ENCODE results near the gene KLHL25. TPM values are rescaled to one million over a fixed set of nuclear protein-coding genes. Genes with fewer than 3 reads are reported as not detected.

Gene KLHL25
- total RNA-seq, 1 donor from 2014 or later: 5.7 TPM

DNA sequence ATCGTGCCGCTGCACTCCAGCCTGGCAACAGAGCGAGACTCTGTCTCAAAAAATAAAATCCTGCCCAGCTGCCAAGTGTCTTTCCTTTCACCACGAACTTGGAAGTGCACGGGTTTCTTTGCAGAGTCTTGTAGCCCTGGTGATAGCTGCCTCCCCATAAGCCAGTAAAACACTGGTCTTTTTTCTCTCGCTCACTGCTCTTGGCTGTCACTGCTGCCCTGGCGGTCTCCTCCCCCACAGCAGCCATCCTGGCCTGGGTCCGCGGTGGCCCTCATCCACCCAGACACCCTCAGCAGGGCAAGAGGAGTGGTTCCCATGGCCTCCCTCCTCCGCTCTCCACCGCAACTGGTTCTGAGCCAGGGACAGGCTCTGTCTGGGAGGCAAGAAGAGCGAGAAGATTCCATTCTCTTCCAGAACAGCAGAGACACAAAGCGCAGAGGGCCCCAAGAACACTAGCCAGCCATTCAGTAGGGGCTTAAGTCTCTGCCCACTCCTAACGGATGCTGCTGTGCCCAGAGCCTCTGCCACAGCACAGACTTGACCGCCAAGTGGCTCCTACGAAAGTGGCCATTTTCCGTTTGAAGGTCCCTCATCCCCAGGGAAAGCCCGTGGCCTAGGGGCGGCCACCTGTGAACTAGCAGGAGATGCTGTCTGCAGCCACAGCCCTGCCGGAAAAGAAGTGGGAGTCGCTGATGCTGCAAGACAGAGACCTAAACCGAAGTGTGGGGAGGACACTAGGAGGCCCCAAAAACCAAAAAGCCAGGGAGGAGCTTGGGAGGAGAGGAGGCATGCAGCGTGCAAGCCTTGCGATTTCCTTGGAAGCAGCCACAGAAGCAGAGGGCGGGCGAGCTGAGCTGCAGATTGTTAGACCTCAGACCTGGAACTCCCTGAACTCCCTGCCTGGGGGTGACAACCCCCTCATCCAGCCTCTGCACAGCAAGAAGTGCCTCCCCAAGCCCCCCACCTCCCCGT lies 44.1 kb downstream of the KLHL25 start:
- intact Hi-C loops (cut with micrococcal nuclease): no loop called here

DNA sequence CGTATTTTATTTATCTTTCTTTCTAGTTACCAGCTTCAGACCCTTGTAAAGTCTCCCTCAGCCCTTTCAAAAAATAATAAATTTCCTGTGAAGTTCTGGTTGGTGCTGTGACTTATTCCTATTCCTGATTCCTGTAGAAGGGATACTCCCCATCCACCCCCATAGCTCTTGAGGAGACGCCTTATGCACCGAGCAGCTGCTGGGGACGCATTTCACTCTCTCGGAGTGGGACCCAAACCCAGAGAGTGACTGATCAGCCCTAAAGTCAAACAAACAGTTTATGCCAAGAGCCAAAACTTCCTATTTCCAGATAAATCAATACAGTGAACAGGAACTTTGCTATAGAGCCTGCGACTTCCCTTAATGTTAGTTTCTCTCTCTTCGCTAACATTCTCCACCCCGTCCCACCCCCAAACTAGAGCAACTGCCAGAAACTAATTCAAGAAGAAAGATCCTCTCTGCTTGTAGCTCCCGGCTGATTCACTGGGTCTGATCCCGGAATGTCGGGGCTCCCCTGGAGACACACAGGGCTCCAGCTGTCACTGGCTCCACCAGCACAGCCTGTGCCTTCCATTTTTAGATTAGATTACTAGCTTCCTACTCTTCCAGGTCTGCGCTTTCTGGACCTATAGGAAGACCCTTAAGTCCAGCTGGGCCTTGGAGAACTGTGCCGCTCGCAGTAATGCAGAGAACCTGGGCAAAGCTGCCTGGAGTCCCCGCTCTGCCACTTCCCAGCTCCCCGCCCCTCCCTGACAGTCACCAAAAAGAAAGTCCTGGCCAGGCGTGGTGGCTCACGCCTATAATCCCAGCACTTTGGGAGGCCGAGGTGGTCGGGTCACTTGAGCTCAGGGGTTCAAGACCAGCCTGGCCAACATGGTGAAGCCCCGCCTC lies 45.2 kb downstream of the KLHL25 start:
- intact Hi-C loops (cut with micrococcal nuclease): no loop called here

DNA sequence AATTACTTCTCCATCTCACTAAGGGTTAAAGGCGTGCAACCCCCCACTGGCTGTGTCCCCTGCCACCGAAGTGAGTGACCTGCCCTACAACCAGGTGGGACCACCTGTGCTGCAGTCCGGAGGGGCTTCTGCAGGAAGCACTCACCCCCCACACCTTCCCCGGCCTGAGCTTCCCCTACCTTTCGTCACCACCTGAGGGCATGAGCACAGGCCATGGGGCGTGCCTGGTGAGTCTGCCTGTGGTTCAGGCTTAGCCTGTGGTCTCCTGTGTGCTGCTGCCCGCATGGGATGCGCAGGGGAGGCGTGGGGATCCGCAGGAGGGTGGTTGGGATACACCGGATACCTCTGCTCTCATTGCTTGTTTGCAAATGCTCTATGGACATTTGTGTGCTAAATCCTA lies 46.0 kb downstream of the KLHL25 start:
- intact Hi-C loops (cut with micrococcal nuclease): no loop called here

DNA sequence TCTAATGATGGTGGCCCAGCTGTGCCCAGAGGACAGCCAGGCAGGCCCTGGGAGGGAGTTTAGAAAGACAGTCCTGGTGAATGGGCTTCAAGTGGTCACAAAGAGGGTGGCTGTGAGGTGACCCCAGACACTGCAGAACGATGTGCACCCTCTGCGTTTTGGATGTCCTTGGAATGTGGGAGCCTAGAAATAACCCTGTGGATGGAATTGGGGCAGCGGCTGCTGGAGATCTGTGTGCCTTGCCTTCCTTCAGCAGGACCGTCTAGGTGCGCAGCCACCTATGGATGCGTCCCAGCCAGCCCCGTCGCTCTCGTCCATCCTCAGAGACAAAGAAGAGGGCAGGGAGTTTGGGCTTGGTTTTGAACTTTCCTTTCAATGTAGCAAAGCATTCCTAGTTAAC lies 46.5 kb downstream of the KLHL25 start:
- intact Hi-C loops (cut with micrococcal nuclease): no loop called here

DNA sequence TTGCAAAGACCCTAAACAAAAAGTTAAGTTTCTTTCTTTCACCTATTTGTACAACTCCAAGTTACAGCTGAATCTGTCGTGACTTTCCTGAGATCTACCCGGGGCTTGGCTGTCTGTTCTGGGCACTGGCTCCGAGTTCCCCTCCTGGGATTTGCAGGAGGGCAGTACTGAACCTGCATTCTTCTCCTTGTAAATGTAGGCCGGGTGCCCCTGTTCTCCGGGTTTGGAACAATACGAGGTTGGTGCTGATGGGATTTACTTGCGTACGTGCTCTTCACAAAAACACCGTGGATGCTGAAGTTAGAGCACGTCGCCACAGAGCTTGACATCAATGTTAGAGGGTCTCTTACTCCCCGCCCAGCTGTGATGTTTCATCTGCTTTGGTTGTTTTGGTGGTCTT lies 48.1 kb downstream of the KLHL25 start:
- intact Hi-C loops (cut with micrococcal nuclease): no loop called here

DNA sequence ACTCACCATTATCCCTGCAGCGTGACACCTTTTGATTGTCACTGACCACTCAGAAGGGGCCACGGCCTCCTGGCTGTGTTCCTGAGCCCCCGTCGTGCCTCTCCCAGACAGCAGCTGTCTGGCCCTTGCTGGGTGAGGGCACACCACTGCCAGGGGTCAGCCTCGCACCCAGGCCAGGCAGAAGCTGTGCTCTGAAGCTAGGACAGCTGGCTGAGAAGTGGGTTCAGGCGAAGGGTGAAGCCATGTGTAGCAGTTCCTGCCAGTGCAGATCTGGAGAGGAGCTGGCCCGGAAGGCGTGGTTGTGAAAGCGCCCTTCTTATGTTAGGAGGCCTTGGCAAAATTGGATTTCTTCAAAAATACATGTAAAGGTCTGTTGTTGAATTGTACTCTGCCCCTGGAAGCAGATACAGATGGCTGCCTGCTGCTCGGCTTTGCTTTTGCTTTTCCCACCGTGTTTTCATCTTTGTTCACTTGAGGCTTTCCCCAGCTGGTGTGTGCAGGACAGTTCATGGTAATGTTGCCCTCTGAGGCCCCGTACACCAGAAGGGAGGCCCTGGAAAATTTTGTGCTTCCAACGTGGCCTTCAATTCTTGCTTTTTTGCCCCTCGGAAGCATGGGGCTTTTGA lies 49.1 kb downstream of the KLHL25 start:
- intact Hi-C loops (cut with micrococcal nuclease): no loop called here

DNA sequence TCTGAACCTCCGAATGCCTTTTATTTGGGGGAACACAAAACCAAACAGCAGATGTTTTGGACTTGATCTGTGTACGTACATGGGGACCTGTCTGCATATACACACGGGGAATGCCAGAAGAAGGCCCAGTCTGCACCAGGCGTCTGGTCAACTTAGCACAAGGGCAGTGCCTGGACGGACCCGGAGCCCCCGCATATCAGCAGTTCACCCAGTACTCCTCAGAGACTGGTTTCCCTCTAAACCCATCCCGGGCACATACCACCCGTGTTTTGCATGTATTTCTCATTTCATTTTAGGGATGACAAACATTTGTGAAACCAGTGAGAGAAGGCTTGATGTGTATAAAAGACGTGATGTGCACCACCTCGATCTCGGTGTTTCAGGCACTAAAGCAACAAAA lies 49.7 kb downstream of the KLHL25 start:
- intact Hi-C loops (cut with micrococcal nuclease): no loop called here

DNA sequence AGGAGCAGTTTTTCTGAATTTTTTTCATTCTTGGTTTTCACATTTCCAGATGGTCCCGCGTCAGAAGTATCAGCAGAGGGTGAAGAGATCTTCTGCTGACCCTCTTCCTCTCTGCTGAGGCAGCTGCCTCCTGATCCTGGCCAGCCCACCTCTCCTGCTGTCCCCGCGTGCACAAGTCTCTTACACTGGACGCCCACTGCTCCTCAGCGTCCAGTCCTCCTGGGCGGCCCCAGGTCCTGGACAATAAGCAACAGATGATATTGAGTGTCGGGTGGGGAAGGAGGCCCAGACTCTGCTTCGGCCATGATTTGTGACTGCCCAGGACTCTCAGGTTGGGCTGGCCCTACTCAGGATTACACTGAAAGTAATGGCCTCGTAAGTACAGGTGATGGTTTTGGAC lies 50.1 kb downstream of the KLHL25 start:
- intact Hi-C loops (cut with micrococcal nuclease): no loop called here

DNA sequence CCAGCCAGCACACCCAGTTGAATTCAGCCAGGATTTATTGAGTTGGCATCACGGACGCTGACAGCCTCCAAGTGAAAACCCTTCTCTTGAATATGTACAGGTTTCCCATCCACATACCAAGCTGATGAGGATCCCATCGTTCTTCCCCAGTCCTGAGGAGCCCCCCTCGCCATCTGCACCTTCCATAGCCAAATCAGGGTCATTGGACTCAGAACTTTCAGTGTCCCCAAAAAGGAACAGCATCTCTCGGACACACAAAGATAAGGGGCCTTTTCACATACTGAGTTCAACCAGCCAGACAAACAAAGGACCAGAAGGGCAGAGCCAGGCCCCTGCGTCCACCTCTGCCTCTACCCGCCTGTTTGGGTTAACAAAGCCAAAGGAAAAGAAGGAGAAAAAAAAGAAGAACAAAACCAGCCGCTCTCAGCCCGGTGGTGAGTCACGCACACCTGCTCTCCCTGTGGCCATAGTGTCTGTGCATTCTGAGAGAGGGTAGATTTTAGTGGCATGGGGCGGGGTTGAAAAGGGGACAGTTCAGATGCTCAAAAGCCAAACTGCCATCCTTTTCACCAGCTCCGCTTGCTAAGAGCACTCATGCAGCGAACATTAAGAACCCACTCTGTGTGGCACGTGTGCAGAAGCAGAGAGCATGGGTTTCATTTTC lies 51.2 kb downstream of the KLHL25 start:
- intact Hi-C loops (cut with micrococcal nuclease): no loop called here

DNA sequence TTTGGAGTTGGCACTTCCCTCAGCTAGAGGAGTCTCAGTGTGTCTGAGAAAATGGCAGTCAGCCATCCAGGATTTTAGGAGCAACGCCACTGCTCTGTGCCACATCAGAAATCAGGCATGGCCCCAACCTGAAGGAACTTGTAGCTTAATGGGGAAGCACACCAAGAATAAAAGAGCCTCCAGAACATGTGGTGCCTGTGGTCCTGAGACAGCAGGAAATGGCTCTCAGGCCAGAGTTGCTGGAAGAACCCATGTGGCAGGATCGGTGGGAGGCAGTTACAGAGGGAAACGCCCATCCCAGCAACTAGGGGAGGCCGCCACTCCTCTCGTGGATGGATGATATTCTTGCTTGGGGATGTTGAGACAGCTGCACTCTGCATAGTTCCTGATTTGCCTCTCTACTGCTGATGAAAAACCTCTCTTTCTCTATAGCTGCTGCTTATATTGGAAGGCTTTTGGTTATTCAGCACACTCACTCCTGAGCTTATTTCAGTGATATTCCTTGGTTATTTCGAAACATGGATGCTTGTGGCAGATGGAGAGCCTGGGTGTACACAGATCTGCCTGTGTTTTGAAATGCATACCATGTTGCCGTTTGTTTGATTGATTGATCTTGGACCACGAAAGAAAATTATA lies 52.4 kb downstream of the KLHL25 start:
- intact Hi-C loops (cut with micrococcal nuclease): no loop called here

DNA sequence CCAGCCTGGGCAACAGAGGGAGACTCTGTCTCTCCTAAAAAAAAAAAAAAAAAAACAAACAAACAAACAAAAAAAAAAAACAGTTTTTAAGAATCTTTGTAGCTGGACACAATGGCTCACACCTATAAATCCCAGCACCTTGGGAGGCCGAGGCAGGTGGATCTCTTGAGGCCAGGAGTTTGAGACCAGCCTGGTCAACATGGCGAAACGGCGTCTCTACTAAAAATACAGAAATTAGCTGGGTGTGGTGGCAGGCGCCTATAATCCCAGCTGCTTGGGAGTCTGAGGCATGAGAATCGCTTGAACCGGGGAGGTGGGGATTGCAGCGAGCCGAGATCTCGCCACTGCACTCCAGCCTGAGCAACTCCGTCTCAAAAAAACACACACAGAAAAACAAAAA lies 53.1 kb downstream of the KLHL25 start:
- intact Hi-C loops (cut with micrococcal nuclease): no loop called here

DNA sequence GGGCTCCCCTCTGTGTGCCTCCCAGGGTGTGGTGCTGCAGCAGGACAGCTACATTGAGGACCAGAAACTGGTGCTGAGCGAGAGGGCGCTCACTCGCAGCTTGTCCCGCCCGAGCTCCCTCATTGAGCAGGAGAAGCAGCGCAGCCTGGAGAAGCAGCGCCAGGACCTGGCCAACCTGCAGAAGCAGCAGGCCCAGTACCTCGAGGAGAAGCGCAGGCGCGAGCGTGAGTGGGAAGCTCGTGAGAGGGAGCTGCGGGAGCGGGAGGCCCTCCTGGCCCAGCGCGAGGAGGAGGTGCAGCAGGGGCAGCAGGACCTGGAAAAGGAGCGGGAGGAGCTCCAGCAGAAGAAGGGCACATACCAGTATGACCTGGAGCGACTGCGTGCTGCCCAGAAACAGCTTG lies 53.7 kb downstream of the KLHL25 start:
- intact Hi-C loops (cut with micrococcal nuclease): no loop called here

DNA sequence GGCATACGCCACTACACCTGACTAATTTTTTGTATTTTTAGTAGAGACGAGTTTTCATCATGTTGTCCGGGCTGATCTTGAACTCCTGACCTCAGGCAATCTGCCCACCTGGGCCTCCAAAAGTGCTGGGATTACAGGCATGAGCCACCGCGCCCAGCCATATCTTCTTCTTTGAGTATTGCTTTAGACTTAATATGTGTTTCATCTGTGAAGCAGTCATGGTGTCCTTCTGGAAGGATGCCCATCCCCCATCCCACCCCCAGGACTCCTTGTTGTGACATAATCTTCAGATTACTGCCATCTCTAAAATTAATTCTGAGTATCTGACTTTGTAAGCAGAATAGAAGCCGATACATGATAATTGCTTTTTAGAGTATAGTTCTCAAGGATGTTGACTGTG lies 57.7 kb downstream of the KLHL25 start:
- intact Hi-C loops (cut with micrococcal nuclease): no loop called here

DNA sequence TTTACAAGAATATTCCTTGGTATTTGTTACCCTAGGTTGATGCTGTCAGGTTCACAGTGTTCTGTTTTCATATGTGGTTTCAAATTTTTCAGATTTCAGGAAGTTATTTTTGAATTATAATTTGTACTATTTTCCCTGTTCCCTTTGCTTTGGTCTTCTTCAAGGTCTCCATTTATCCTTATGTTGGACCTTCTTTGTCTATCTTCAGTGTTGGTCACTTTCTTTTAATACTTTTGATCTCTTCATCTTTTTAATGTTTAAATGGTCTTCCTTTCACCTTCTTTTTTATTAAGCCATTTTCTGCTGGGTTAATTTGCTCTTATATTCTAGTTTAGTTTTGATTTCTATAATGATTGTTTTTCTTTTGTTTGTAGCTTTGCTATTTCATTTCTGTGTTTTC lies 61.3 kb downstream of the KLHL25 start:
- intact Hi-C loops (cut with micrococcal nuclease): loop anchor here (5.0 kb wide), 1 partner anchor 59 kb away; the partner anchor contains the start of gene KLHL25

DNA sequence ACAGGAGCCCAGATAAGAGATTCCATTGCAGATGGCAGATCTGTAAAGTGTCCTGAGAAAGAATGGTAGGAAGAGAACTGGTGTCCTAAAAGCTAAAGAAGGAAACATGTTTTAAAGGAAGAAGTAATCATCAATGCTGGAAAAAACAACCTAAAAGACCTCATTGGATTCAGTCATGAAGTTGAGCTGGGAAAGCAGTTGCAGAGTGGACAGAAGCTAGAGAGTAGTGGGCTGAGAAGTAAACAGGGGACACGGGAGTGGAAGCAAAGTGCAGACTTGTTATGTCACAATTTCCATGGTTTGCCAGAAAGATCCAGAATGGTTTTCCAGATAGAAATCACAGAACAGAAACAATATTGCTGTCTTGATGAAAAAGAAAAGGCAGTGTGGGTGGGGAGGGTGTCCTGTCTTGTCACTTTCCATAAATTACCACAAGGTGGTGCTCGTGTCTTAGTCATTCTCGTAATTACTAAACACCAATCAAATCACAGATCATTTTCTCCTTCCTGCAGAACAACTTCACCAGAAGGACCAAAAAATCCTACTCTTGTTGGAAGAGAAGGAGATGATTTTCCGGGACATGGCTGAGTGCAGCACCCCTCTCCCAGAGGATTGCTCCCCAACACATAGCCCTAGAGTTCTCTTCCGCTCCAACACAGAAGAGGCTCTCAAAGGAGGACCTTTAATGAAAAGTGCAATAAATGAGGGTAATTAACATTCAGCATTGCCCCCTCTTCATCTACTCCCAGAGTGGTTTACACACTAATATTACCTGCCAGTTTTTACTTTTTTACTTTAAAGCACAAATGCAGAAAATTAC lies 64.5 kb downstream of the KLHL25 start:
- intact Hi-C loops (cut with micrococcal nuclease): loop anchor here (1.0 to 5.0 kb wide), 2 partner anchors 62 to 110 kb away; partner anchors contain the start of gene KLHL25

DNA sequence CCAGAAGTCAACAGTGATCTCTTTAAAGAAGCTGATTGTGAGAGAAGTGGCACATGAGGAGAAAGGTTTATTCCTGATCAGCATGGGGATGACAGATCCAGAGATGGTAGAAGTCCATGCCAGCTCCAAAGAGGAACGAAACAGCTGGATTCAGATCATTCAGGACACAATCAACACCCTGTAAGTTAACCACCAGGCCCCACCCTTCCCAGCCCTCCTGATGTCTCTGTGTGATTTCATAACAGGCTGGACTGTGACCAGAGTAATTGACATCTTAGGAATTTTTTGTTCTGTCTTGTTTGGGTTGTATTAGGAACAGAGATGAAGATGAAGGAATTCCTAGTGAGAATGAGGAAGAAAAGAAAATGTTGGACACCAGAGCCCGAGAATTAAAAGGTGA lies 67.7 kb downstream of the KLHL25 start:
- intact Hi-C loops (cut with micrococcal nuclease): no loop called here

DNA sequence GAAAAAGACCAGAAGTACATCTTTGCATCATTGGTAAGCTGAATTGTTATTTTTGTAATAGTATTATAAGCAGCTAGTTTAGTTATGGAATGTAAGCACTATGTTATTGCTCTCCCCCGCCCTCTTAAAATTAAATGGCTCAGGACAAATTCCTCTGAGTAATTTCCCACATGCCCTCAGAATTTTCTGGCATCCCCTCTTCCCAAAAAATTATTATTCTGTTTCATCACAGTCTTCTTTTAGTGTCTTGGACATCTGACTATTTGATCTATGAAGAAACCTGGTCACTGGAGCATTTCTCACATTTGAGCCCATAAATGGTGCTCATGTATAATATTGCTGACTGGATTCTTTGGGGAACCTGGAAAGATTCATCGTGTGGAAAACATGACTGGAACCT lies 68.3 kb downstream of the KLHL25 start:
- intact Hi-C loops (cut with micrococcal nuclease): no loop called here

DNA sequence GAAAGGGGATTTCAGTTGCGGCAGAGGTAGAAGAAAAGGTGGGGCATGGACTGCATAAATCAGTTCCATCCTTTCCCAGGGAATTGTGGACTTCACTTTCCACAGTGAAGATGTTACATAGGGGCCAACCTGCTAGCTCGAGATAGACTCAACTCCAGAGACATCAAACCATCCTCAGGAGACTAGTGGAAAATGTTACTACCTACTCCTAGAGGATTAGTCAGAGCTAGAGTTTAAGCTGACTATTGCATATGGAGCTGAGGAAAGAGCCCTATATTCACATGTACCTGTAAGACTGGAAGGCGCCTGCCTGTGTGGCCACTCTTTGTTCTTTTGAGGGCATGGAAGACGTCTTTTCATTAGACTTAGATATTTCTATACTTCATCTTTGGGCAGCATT lies 69.2 kb downstream of the KLHL25 start:
- intact Hi-C loops (cut with micrococcal nuclease): no loop called here

DNA sequence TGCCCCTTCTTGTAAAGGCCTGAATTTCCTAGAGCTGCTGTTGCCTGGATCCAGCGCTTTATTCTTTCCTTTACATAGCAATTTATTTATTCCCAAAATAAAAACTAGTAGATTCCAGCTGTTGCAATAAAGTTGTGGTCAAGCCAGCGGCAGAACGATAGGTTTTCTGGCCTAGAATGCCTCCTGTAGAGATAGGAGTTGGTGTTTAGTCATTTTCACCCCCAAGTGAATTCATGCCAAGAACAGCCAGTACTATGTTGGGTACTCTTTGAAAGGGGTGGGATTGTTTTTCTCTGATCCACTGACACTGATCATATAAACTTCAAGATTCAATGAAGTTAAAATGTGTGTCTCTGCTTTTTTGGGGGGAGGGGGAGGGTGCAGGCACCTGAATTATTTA lies 69.7 kb downstream of the KLHL25 start:
- intact Hi-C loops (cut with micrococcal nuclease): no loop called here
